HepG2 (cell line): ENCODE measurements around the gene INHBB. TPM values are rescaled to one million over a fixed set of nuclear protein-coding genes. Genes with fewer than 3 reads are reported as not detected.

Experiments
- BCLAF1 ChIP-seq: fragments of 450-650 bp; IDR thresholded peaks from 2 replicates; pipeline ENCODE4 v1.6.1; 2017; ENCODE audit warnings: mild to moderate bottlenecking
- CHD2 ChIP-seq: IDR thresholded peaks from 2 replicates; pipeline ENCODE4 v1.6.1; 2011; ENCODE audit warnings: low read depth, low read length, improper control_type of control experiment
- CSRNP1 ChIP-seq: sonication (generic); formaldehyde crosslinking; IDR thresholded peaks from 2 replicates; pipeline ENCODE4 v1.8.1; 2023; ENCODE audit warnings: mild to moderate bottlenecking, missing genetic modification reagents
- ESRRA ChIP-seq: sonication (generic); formaldehyde crosslinking; IDR thresholded peaks from 2 replicates; pipeline ENCODE4 v1.5.1; 2020; ENCODE audit warnings: mild to moderate bottlenecking, low read depth, missing genetic modification reagents
- HNF1B ChIP-seq: sonication (generic); formaldehyde crosslinking; IDR thresholded peaks from 2 replicates; pipeline ENCODE4 v1.5.1; 2020; ENCODE audit warnings: mild to moderate bottlenecking, moderate library complexity, missing genetic modification reagents
- HOXA9 ChIP-seq: sonication (generic); formaldehyde crosslinking; IDR thresholded peaks from 2 replicates; pipeline ENCODE4 v1.8.1; 2022; ENCODE audit warnings: missing genetic modification reagents, mild to moderate bottlenecking, moderate library complexity, borderline replicate concordance
- ISX ChIP-seq: sonication (generic); formaldehyde crosslinking; conservative IDR thresholded peaks from 2 replicates; pipeline ENCODE4 v1.5.0; 2020; ENCODE audit warnings: missing genetic modification reagents
- JDP2 ChIP-seq: sonication (generic); formaldehyde crosslinking; IDR thresholded peaks from 2 replicates; pipeline ENCODE4 v1.8.1; 2022; ENCODE audit warnings: missing genetic modification reagents, borderline replicate concordance
- NR0B2 ChIP-seq: sonication (generic); formaldehyde crosslinking; IDR thresholded peaks from 2 replicates; pipeline ENCODE4 v1.4.0; 2020; ENCODE audit warnings: mild to moderate bottlenecking, missing genetic modification reagents
- PITX1 ChIP-seq: sonication (generic); formaldehyde crosslinking; IDR thresholded peaks from 2 replicates; pipeline ENCODE4 v1.5.1; 2020; ENCODE audit warnings: mild to moderate bottlenecking, missing genetic modification reagents
- POLR2AphosphoS5 ChIP-seq: IDR thresholded peaks from 2 replicates; pipeline ENCODE4 v1.6.1; 2012; ENCODE audit warnings: low read depth, low read length
- RBM22 ChIP-seq: fragments of 200-400 bp; formaldehyde crosslinking; optimal IDR thresholded peaks from 2 replicates; pipeline ENCODE3; 2017; ENCODE audit warnings: mild to moderate bottlenecking, low read length, moderate library complexity
- TBX3 ChIP-seq: fragments of 450-650 bp; IDR thresholded peaks from 2 replicates; pipeline ENCODE4 v1.6.1; 2017; ENCODE audit warnings: antibody characterized with exemption, mild to moderate bottlenecking, inconsistent platforms, borderline replicate concordance
- ZBTB10 ChIP-seq: sonication (generic); formaldehyde crosslinking; IDR thresholded peaks from 2 replicates; pipeline ENCODE4 v1.4.0; 2020; ENCODE audit warnings: missing genetic modification reagents, borderline replicate concordance
- ZKSCAN1 ChIP-seq: fragments of 150-350 bp; IDR thresholded peaks from 2 replicates; pipeline ENCODE4 v1.6.1; 2014; ENCODE audit warnings: low read length
- ZNF282 ChIP-seq: fragments of 450-650 bp; IDR thresholded peaks from 2 replicates; pipeline ENCODE4 v1.6.1; 2018; ENCODE audit not compliant: partially characterized antibody
- ZNF441 ChIP-seq: sonication (generic); formaldehyde crosslinking; IDR thresholded peaks from 2 replicates; pipeline ENCODE4 v1.7.0; 2021; ENCODE audit warnings: missing genetic modification reagents, borderline replicate concordance
- ZNF790 ChIP-seq: sonication (generic); formaldehyde crosslinking; IDR thresholded peaks from 2 replicates; pipeline ENCODE4 v1.8.0; 2022; ENCODE audit warnings: missing genetic modification reagents, mild to moderate bottlenecking, borderline replicate concordance
- ZNF83 ChIP-seq: sonication (generic); formaldehyde crosslinking; IDR thresholded peaks from 2 replicates; pipeline ENCODE4 v1.4.0; 2020; ENCODE audit warnings: missing genetic modification reagents, mild to moderate bottlenecking, borderline replicate concordance
- ZNF850 ChIP-seq: sonication (generic); formaldehyde crosslinking; conservative IDR thresholded peaks from 2 replicates; pipeline ENCODE4 v1.9.0; 2021; ENCODE audit warnings: mild to moderate bottlenecking, missing genetic modification reagents
- ZNF878 ChIP-seq: sonication (generic); formaldehyde crosslinking; IDR thresholded peaks from 2 replicates; pipeline ENCODE4 v1.8.1; 2023; ENCODE audit warnings: mild to moderate bottlenecking, missing genetic modification reagents, moderate library complexity
- polyA plus RNA-seq, 8 experiments: library from polyadenylated mRNA; depleted of rRNA in 3 of 8; stranded (reverse) in 7 of 8; unstranded in 1 of 8; fragments of >200 nt; fragmentation: Illumina TruSeq in 4 of 8; extraction: Trizol in 4 of 8; gene quantifications; 2 replicates each; pipeline versions ENCODE4 v1.2.1 to v1.2.3, GENCODE V29; 2011 to 2016; ENCODE audit warnings: low read depth in 4 of 8, missing spikeins in 1 of 8, mixed read lengths in 1 of 8; ENCODE audit not compliant: insufficient read depth in 1 of 8
- total RNA-seq, 5 experiments: library from RNA; depleted of rRNA; stranded (reverse); fragments of >200 nt; fragmentation: Illumina TruSeq; extraction: Trizol; gene quantifications; 2 replicates each; pipeline ENCODE4 v1.2.3, GENCODE V29; 2016; ENCODE audit warnings: low read depth in 1 of 5

Gene INHBB
- total and polyA plus RNA-seq, 2 of the 13 experiments (the other 11 are each of a cell fraction or from before 2014, with no cell fraction given) = 0.20 to 1.7 TPM

GRCh38 chr2:120343433-120344105 lies 2.4 kb upstream of the INHBB start (continued):
- TF ChIP-seq PITX1 (CRISPR knock-in tag) (peak; percentile 19; the same call in 1 of the 2 replicates), BCLAF1 (no peak), CHD2 (no peak), POLR2AphosphoS5 (no peak), CSRNP1 (CRISPR knock-in tag) (no peak), ZKSCAN1 (no peak), NR0B2 (0 out of 2 replicates have a peak, but pooled peaks have one; percentile 45), HOXA9 (no peak), ISX (CRISPR knock-in tag) (no peak), TBX3 (no peak), ZNF441 (no peak), ESRRA (CRISPR knock-in tag) (no peak), ZBTB10 (CRISPR knock-in tag) (no peak), ZNF790 (CRISPR knock-in tag) (no peak), ZNF83 (no peak), RBM22 (no peak), ZNF282 (no peak), HNF1B (peak; percentile 52), ZNF878 (CRISPR knock-in tag) (no peak), JDP2 (CRISPR knock-in tag) (no peak), ZNF850 (no peak)
